GM12864 (cell line): Measurements from ENCODE around the gene PITHD1.
A peak's percentile ranks its signal among the peaks of the same experiment; 100 is the strongest.

Experiments used
- DNase-seq: peaks from one replicate; pipeline ENCODE4 v3.0.0-alpha.2; 2011; ENCODE audit warnings: low read depth
- H3K4me3 ChIP-seq: 2 replicates; pipeline ENCODE4 v1.5.1; 2011; ENCODE audit warnings: mild to moderate bottlenecking, low read depth, low read length, control low read depth
- CTCF ChIP-seq: IDR thresholded peaks from 2 replicates; pipeline ENCODE4 v1.5.1; 2011; ENCODE audit warnings: low read depth, mild to moderate bottlenecking, moderate library complexity, low read length, control low read depth, inconsistent platforms; ENCODE audit errors: missing control alignments

Gene PITHD1

GRCh38 chr1:23743287-23744152 lies 34.7 kb upstream of the PITHD1 start, which contains the start of gene ELOA:
TSS of gene ELOA (plus strand) at chr1:23743471. CDS start at chr1:23743504, 33 bp downstream.
- no peak for DNase-seq
- H3K4me3 ChIP-seq = peak within 1 kb of the TSS; percentile 81
- TF ChIP-seq CTCF = no peak

- no peak for DNase-seq
- TF ChIP-seq CTCF = peak; percentile 65
- H3K4me3 ChIP-seq = peak overlapping the region; percentile 81; the same call in 1 of the 2 replicates
Observed at GRCh38 chr1:23745515-23745914, 32.7 kb upstream of the PITHD1 start.

GRCh38 chr1:23748016-23748415 lies 30.2 kb upstream of the PITHD1 start:
- TF ChIP-seq CTCF = no peak
- no peak for DNase-seq
- no peak overlapping the region for H3K4me3 ChIP-seq

- peak; percentile 92 for TF ChIP-seq CTCF
- no peak for DNase-seq
- no peak overlapping the region for H3K4me3 ChIP-seq
Observed at GRCh38 chr1:23751050-23751814, 27.0 kb upstream of the PITHD1 start.

- H3K4me3 ChIP-seq = no peak overlapping the region
- no peak for DNase-seq
- no peak for TF ChIP-seq CTCF
Observed at GRCh38 chr1:23751815-23752200, 26.4 kb upstream of the PITHD1 start.

DNA sequence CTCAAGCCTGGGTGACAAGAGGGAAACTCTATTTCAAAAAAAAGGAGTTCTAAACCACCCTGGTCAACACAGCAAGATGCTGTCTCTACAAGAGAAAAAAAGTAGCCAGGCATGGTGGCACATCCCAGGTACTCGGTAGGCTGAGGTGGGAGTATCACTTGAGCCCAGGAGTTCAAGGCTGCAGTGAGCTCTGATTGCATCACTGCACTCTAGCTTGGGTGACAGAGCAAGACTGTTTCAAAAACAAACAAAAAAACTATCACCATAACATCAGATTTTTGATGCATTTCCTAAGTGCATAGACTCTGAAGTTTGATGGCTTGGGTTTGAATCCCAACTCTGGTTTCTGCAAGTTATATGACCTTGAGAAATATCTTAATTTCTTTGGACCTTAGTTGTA lies 25.3 kb upstream of the PITHD1 start:
- TF ChIP-seq CTCF = no peak
- no peak overlapping the region for H3K4me3 ChIP-seq
- no peak for DNase-seq
